ENCODE data around the gene MRPL12.
A peak's percentile ranks its signal among the peaks of the same experiment; 100 is the strongest.
"Not testable (repeated sequence)": the region's sequence is repeated elsewhere in the genome, so short reads cannot be mapped to it uniquely, and the experiment has no call there.

Gene MRPL12

GRCh38 chr17:81702934-81703746, at the start of gene MRPL12:
Gene MRPL12, plus strand, starts transcription at chr17:81703367. Its CDS starts 135 bp downstream, at chr17:81703502.
- peak; percentile 92 for DNase-seq

DNA sequence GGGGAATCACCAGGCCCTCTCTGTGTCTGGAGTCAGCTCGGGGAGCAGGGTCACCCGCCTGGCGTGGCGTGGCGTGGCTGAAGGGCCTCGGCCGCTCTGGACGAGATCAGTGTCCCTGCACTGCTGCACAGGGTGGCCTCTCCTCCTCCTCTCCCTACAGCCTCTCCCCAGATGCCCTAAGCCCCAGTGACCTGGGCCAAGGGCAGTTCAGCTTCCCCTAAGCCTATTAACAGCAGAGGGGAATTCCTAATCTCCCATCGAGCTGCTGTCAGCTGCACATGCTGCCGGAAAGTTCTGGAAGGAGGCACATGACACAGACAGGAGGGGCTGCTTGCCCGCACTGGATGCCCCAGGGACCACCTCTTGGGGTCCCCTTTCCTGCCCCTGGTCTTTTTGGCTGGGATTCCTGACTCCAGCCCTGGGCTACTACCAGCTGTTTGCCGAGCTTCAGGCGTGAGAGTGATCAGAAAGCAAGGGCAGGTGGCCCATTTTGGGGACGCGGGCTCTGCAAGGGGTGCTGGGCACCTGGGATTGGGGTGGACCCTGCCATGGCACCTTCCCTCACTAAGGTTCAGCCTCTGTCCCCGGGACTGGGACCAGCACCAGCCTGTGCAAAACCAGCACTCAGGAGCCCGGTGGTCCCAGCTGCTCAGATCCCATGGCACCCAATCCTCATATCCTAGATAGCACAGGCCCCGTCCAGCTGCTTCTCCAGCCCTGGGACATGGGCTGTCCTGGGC, 47.6 kb upstream of the MRPL12 start:
- DNase-seq, result no peak

DNA sequence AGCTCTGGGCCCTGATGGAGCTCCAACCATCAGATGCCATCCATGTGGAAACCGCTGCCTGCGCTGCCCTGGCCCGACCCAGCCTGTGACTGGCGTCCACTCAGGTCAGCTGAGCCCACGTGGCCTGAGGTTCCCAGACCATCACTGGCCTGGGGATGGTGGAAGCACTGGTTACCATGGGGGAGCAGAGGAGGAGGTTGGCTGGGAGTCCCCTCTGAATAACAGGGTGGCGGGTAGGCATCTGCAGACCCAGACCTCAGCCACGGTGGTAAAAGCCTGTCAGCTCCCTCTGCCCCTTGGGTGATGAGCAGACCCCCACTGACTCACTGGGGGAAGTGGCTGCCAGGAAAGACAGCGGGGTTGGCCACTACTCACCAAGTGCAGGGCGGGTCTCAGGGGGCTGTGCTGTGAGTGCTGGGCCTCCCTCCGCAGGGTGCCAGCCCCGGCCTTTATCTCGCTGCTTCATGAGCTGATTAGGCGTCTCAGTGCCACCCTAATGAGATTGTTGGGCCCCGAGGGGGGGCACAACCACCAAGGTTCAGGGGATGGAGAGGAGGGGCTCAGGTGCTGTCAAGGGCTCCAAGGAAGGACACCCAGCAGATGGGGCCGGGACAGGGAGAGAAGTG, 46.9 kb upstream of the MRPL12 start, which contains the start of gene PDE6G:
TSS of gene PDE6G (minus strand) at position 425 of the 626 bp plus-strand sequence. CDS start 3,237 bp downstream, outside the sequence.
- DNase-seq, result no peak

DNA sequence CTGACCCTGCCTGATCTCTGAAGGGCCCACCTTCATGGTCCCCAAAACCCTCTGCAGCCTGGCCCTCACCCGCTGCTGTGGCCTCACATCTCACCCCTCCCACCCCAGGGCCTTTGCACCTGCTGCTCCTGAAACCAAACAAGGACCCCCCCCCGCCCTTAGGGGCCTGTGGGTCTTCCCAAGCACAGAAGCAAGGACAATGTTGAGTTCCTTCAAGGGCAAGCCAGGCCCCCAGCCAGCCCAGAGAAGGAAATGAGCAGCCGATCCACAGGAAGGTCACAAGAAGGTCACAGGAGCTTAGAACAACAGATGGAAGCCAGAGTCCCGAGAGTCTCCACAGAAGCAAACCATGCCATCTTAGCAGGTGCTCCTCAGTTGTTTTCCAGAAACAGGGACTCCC, 46.3 kb upstream of the MRPL12 start:
- DNase-seq, result no peak

GRCh38 chr17:81659038-81659437, 44.1 kb upstream of the MRPL12 start:
- no peak for DNase-seq

- DNase-seq, result no peak
Measured at GRCh38 chr17:81660441-81660840, 42.7 kb upstream of the MRPL12 start.

- no peak for DNase-seq
Measured at GRCh38 chr17:81662002-81662401, 41.2 kb upstream of the MRPL12 start.

DNA sequence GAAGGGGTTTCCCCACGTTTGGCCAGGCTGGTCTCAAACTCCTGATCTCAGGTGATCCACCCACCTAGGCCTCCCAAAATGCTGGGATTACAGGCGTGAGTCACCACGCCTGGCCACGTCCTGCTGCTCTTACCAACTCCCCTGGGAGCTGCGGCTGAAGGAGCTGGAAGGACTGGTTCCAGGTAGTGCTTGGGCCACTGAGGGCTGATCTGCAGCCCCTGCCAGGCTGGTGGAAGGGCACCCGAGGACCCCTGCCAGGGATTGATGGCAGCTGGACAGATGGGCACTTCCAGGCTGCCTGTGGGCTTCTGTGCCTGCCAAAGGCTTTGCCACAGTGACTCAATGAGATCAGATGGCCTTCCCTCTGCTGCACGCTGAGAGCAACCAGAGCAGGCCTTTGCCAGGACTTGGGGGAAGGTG, 39.1 kb upstream of the MRPL12 start:
- DNase-seq, result no peak

DNA sequence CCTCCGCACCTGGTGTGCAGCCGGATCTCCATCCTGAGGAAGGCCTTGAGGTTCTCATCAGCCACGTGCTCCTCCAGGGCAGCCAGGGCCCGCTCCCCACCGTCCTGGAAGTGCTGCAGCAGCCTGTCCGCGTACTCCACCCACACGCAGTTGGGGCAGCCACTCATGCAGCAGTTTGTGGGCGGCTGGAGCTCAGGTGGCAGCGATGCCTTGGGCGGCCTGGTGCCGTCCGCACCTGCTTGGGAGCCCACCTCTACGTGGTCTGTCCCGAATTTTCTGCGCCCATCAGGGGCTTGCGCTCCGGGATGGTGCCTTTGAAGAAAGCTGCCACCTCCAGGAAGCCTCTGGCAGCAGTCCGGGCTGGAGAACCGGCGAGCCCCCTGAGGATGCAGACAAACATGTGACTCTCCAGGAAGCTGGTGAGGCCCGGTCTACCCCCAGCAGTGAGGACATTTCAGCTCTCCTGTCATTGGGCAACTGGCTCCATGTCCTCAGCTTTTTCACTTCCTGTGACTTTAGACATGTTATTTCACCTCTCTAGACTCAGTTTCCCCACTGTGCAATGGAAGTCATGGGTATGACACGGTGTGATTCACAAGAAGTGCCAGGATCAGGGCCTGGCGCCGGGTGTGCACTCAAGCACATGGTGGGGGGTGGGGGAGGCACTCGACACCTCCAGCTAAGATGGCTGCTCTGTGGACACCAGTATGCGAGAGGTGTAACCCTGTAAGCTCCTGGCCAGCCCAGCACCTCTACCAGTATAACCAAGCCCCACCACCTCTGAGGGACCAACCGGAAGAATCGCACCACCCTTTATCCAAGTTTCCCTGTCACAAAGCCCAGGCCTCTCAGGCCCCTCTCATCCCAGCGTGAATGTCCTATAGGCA, 37.7 kb upstream of the MRPL12 start:
- DNase-seq, result no peak

DNA sequence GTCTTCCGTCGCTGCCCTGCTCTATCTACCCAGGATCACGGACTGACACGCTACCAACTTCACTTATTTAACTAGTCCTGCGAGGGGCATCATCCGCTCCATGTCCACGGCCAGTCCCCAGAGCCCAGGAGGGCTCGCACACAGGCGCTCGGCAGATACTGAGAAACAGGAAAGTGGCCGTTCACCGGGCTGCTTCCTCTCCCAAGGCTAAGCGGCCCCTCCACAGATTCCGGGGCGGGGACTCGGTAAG, 37.1 kb upstream of the MRPL12 start:
- no peak for DNase-seq

GRCh38 chr17:81666342-81667191, 36.6 kb upstream of the MRPL12 start, which contains the start of the genes CCDC137 and OXLD1:
Gene CCDC137, plus strand, starts transcription at chr17:81666737. Its CDS starts 30 bp downstream, at chr17:81666767.
Gene OXLD1, minus strand, starts transcription at chr17:81666605. Its CDS starts 28 bp downstream, at chr17:81666577.
- DNase-seq, result peak; percentile 96

GRCh38 chr17:81667754-81668153, 35.4 kb upstream of the MRPL12 start:
- no peak for DNase-seq

DNA sequence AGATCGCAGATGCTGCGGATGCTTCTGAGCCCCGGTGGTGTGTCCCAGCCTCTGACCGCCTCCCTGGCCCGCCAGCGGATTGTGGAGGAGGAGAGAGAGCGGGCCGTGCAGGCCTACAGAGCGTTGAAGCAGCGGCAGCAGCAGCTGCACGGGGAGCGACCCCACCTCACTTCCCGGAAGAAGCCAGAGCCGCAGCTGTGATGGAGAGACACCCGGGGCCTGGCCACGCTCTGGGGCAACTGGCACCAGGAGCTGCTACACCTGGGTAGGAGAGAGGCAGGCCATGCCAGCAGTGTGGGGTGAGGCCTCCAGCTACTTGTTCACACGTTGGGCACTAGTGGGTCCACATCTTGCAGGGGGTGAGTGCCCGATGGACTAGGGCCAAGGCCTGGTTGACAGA, 30.7 kb upstream of the MRPL12 start:
- DNase-seq, result no peak

DNA sequence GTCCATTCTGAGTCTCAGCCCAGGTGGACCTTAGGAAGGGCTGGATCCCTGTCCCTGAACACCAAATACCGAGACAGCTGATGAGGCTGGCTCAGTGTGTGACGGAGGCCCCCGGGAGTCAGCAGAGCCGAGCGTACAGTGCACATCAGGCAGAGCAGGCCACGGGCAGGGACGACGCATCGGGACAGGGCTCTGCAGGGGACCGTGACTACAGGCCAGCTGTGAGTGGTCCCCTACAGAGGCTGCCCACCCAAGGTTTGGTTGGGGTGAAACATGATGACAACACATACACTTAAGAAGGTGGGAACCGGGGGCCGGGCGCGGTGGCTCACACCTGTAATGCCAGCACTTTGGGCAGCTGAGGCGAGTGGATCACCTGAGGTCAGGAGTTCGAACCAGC, 30.2 kb upstream of the MRPL12 start:
- DNase-seq, result no peak

- DNase-seq, result no peak
Measured at GRCh38 chr17:81673561-81674258, 29.5 kb upstream of the MRPL12 start.

GRCh38 chr17:81675515-81676221, 27.5 kb upstream of the MRPL12 start:
- not testable (repeated sequence) for DNase-seq

DNA sequence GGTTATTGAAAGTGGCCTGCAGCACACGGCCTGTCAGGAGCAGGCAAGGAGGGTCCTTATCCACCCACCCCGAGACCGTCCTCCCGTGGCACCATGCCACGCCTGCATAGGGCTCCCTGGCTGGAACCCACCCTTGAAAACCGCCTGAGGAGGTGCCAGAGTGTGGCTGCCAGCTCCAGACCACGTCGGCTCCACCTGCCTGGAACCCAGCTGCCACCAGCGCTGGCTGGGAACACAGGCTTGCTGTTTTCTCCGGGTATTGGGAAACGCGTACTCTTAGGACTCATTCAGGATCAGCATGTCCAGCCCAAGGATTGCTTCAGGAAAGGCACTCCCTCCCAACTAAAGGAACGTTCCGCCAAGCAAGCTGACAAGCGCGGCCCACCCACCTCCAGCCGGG, 26.3 kb upstream of the MRPL12 start:
- DNase-seq, result no peak

GRCh38 chr17:81680150-81680549, 23.0 kb upstream of the MRPL12 start:
- no peak for DNase-seq

DNA sequence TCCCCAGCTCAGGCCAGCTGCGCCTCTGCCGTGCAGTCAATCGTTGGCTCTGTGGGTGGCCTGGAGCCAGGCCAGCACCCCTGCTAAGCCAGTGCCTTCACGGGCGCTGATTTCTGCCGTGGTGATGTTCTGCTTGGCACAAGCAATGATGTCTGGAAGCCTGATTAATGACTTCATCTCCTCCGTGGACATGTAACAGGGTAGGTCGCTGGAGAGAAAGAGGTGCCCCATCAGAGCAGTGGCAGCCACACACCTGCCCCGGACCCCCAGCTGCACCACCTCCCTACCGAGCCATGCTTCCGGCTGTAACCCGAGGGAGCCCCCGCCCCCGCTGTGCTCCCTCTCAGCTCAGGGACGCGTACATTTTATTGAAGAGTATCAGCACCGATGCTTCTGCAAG, 21.5 kb upstream of the MRPL12 start:
- no peak for DNase-seq

GRCh38 chr17:81682565-81683207, 20.5 kb upstream of the MRPL12 start:
- no peak for DNase-seq
